ENCODE measurements around the gene MAGI1. TPM values are rescaled to one million over a fixed set of nuclear protein-coding genes. Genes with fewer than 3 reads are reported as not detected.

The MAGI1 gene
- total and polyA plus RNA-seq, 2 experiments from 2014 or later = 33.9 to 87.0 TPM

DNA sequence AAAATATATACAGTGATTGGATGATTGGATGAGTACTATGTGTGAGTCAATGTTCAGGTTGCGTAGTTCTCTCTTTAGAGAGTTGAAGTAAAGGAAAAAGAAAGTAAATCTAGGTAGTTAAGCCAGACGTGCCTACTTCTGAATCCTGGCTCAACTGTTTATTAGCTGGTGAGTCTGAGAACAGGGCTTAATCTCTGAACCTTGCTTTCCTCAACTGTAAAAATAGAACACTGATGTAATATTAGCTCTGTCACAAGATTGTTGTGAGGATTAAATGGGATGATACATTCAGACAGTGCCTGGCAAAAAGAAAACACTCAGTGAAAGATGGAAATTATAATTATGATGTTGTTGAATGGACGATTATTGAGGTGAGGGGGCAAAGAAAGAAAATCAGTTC is 413.4 kb downstream of the MAGI1 start:
- H3K27ac ChIP-seq = no peak overlapping the region
- H3K4me3 ChIP-seq = no peak overlapping the region
- H3K4me1 ChIP-seq (ENCODE audit: low read depth) = peaks cover 10% of the 10 kb centered on the region
- DNase-seq (ENCODE audit: low read depth in 1 of 2, low spot score in 1 of 2) = no peak
- no peaks in the 10 kb centered on the region for H3K9me3 ChIP-seq (ENCODE audit: low read depth)
- TF ChIP-seq, protein P1, sequence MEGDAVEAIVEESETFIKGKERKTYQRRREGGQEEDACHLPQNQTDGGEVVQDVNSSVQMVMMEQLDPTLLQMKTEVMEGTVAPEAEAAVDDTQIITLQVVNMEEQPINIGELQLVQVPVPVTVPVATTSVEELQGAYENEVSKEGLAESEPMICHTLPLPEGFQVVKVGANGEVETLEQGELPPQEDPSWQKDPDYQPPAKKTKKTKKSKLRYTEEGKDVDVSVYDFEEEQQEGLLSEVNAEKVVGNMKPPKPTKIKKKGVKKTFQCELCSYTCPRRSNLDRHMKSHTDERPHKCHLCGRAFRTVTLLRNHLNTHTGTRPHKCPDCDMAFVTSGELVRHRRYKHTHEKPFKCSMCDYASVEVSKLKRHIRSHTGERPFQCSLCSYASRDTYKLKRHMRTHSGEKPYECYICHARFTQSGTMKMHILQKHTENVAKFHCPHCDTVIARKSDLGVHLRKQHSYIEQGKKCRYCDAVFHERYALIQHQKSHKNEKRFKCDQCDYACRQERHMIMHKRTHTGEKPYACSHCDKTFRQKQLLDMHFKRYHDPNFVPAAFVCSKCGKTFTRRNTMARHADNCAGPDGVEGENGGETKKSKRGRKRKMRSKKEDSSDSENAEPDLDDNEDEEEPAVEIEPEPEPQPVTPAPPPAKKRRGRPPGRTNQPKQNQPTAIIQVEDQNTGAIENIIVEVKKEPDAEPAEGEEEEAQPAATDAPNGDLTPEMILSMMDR (IDR thresholded peaks at IDR 0.05; ENCODE audit: low read depth, low read length) = no peak
- no peaks in the 10 kb centered on the region for H3K27me3 ChIP-seq
- no peaks in the 10 kb centered on the region for H3K36me3 ChIP-seq

DNA sequence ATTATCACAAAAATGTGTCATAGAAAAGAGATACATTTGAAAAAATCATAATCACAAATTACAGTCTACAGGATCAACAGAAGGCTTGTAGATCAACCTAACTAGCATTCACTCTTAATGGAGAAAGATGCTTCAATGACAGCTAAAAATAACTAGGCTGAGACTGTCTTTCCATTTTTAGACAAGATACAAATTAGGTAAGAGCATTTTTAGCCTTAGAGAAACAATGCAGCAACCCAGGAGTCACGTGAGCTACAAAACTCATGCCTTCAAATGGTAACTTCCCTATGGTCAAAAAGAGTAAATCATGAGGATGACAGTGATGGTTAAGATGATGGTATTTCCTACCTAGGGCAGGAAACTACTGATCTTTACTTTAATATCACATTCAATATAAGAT is 415.4 kb downstream of the MAGI1 start:
- H3K4me3 ChIP-seq = no peak overlapping the region
- H3K9me3 ChIP-seq (ENCODE audit: low read depth) = no peaks in the 10 kb centered on the region
- peaks cover 17% of the 10 kb centered on the region for H3K4me1 ChIP-seq (ENCODE audit: low read depth)
- no peak for DNase-seq (ENCODE audit: low read depth in 1 of 2, low spot score in 1 of 2)
- TF ChIP-seq, protein P1 (IDR thresholded peaks at IDR 0.05; ENCODE audit: low read depth, low read length) = no peak
- no peak overlapping the region for H3K27ac ChIP-seq
- no peaks in the 10 kb centered on the region for H3K36me3 ChIP-seq
- H3K27me3 ChIP-seq = no peaks in the 10 kb centered on the region

DNA sequence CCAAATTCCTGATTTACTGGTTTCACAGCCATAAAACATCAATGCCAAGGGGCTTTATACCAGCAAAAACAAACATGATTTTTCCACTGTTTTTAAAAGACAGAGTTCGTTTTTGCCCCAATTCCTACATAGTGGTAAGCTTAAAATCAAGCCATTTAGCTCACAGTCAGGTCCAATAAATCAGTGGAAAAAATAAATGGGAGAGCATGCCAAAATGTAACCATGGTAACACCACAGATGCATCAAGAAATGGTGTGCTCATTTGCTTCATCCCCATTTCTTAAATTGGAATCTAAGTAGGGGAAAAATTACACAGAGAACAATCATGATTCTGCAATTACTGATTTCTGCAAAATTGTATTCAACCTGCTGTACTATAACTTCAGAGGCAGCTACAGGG is 418.8 kb downstream of the MAGI1 start:
- no peak for DNase-seq (ENCODE audit: low read depth in 1 of 2, low spot score in 1 of 2)
- Histone ChIP-seq H3K27me3 (no peaks in the 10 kb centered on the region), H3K4me1 (ENCODE audit: low read depth) (peaks cover 50% of the 10 kb centered on the region), H3K9me3 (ENCODE audit: low read depth) (no peaks in the 10 kb centered on the region), H3K36me3 (no peaks in the 10 kb centered on the region), H3K4me3 (no peak overlapping the region), H3K27ac (no peak overlapping the region)
- TF ChIP-seq, protein P1 (IDR thresholded peaks at IDR 0.05; ENCODE audit: low read depth, low read length) = no peak

DNA sequence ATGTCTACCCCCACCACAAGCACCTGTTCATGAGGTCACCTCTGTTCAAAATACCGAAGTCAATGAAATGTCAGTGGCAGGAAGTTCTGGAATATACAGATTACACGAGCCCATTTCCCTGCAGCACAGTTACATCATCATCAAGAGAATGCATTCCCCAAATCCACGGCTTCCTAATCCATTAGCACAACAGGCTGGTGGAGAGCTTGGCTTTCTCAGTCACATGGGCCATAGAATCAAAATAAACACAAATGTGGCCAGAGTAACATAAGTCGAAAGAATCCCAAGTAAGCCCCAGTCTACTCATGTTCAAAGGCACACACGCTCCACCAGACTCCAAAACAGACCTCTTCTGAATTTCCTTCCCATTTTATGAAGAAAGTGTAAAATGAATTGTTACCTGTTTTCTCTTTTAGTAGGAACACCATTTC is 419.3 kb downstream of the MAGI1 start:
- Histone ChIP-seq H3K27ac (no peak overlapping the region), H3K4me1 (ENCODE audit: low read depth) (peaks cover 54% of the 10 kb centered on the region), H3K36me3 (no peaks in the 10 kb centered on the region), H3K27me3 (no peaks in the 10 kb centered on the region), H3K4me3 (no peak overlapping the region), H3K9me3 (ENCODE audit: low read depth) (no peaks in the 10 kb centered on the region)
- DNase-seq (ENCODE audit: low read depth in 1 of 2, low spot score in 1 of 2) = peak in 1 of 2 donors; percentile 39
- TF ChIP-seq, protein P1 (IDR thresholded peaks at IDR 0.05; ENCODE audit: low read depth, low read length) = no peak

DNA sequence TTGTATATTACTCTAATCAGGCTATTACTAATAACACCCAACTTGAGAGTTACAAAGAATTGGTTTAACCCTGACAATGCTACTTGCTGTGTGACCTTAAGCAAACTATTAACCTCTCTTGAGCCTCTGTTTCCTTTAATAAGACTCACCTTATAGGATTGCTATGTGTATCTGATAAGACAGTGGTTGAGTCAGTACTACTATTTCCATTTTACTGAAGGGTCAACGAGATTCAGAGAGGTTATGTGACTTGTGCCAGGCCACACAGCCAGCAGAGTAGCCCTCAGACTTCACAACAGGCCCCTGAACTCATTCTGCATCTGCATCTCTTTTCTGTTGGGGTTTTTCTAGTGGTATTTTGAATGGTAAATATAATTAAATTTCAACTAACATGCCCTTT is 420.1 kb downstream of the MAGI1 start:
- TF ChIP-seq, protein P1 (IDR thresholded peaks at IDR 0.05; ENCODE audit: low read depth, low read length) = no peak
- Histone ChIP-seq H3K27ac (no peak overlapping the region), H3K27me3 (no peaks in the 10 kb centered on the region), H3K36me3 (no peaks in the 10 kb centered on the region), H3K4me3 (no peak overlapping the region), H3K4me1 (ENCODE audit: low read depth) (peaks cover 56% of the 10 kb centered on the region), H3K9me3 (ENCODE audit: low read depth) (no peaks in the 10 kb centered on the region)
- no peak for DNase-seq (ENCODE audit: low read depth in 1 of 2, low spot score in 1 of 2)

DNA sequence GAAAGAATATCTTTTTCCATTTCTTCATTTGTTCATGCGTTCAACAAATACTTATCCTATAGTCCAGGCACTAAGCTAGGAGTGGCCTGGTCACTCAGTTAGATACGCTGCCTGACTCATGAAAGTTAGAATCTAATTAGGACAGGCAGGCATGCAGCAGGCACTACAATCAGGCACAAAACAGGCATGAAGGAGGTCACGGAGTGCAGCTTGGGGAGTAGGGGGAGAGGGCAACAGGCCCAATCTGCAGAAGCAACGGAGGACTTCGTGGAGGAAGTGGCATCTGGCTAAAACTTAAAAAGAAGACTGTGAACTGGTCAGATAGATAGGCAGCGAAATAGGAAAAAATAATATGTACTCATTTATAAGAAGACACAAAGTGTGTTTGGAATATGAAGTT is 420.9 kb downstream of the MAGI1 start:
- no peaks in the 10 kb centered on the region for H3K27me3 ChIP-seq
- TF ChIP-seq, protein P1 (IDR thresholded peaks at IDR 0.05; ENCODE audit: low read depth, low read length) = no peak
- peak overlapping the region; percentile 38 for H3K27ac ChIP-seq
- no peaks in the 10 kb centered on the region for H3K9me3 ChIP-seq (ENCODE audit: low read depth)
- no peak for DNase-seq (ENCODE audit: low read depth in 1 of 2, low spot score in 1 of 2)
- H3K4me3 ChIP-seq = no peak overlapping the region
- H3K36me3 ChIP-seq = no peaks in the 10 kb centered on the region
- H3K4me1 ChIP-seq (ENCODE audit: low read depth) = peaks cover 48% of the 10 kb centered on the region
